Kidney epithelial cell (primary cell): Measurements from ENCODE around the gene RASA2. TPM values are rescaled to one million over a fixed set of nuclear protein-coding genes. Genes with fewer than 3 reads are reported as not detected.

Experiments
- DNase-seq: peaks from one replicate; pipeline ENCODE4 v3.0.0-alpha.2; 2010; ENCODE audit warnings: low read depth
- H3K27me3 ChIP-seq: 2 replicates; pipeline ENCODE4 v1.6.0; 2011; ENCODE audit warnings: low read length; ENCODE audit not compliant: control insufficient read depth, insufficient read depth
- H3K36me3 ChIP-seq: 2 replicates; pipeline ENCODE4 v1.5.1; 2011; ENCODE audit warnings: low read length; ENCODE audit not compliant: control insufficient read depth, insufficient read depth
- H3K4me3 ChIP-seq: 2 replicates; pipeline ENCODE4 v1.5.1; 2011; ENCODE audit warnings: low read depth, mild to moderate bottlenecking, control low read depth, low read length
- total RNA-seq: library from RNA; depleted of rRNA; stranded (reverse); fragments of >200 nt; gene quantifications from 2 replicates; pipeline ENCODE4 v1.2.3, GENCODE V29; 2015
- TF ChIP-seq, protein P1 (sequence below): IDR thresholded peaks from 2 replicates; pipeline ENCODE4 v1.5.1; 2011; ENCODE audit warnings: mild to moderate bottlenecking, moderate library complexity, low read length, control low read depth, inconsistent platforms; ENCODE audit not compliant: insufficient read depth, poor library complexity, severe bottlenecking

The RASA2 gene
- total RNA-seq, 1 donor from 2014 or later, result 16.8 TPM

DNA sequence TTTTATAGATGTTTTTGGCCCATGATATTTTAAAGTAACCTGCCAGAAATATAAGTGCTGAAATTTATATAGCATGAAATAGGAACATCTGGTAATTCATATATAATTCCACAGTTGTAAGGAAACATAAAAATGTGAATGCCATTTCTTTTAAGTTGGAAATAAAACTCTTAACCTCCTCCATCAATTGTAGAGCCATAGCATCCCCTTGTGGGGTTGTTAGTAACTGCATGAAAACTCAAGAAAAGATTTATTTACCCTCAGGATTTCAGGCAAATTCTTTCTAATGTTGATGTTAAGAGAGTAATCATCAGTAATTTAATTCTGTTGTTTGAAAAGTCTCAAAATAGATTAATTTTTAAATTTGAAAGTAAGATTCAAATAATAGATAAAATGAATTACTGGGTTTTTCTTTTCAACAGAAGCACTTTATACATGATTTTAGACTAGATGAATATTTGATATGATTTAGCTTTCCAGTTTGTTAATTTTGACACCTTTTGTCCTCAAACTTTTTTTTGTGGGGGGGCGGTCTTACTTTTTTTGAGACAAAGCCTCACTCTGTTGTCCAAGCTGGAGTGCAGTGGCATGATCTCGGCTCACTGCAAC lies 74.7 kb downstream of the RASA2 start:
- Histone ChIP-seq H3K36me3 (no peaks in the 10 kb centered on the region), H3K27me3 (no peaks in the 10 kb centered on the region), H3K4me3 (no peak overlapping the region)
- TF ChIP-seq, protein P1, sequence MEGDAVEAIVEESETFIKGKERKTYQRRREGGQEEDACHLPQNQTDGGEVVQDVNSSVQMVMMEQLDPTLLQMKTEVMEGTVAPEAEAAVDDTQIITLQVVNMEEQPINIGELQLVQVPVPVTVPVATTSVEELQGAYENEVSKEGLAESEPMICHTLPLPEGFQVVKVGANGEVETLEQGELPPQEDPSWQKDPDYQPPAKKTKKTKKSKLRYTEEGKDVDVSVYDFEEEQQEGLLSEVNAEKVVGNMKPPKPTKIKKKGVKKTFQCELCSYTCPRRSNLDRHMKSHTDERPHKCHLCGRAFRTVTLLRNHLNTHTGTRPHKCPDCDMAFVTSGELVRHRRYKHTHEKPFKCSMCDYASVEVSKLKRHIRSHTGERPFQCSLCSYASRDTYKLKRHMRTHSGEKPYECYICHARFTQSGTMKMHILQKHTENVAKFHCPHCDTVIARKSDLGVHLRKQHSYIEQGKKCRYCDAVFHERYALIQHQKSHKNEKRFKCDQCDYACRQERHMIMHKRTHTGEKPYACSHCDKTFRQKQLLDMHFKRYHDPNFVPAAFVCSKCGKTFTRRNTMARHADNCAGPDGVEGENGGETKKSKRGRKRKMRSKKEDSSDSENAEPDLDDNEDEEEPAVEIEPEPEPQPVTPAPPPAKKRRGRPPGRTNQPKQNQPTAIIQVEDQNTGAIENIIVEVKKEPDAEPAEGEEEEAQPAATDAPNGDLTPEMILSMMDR, result peak; percentile 91
- no peak for DNase-seq

DNA sequence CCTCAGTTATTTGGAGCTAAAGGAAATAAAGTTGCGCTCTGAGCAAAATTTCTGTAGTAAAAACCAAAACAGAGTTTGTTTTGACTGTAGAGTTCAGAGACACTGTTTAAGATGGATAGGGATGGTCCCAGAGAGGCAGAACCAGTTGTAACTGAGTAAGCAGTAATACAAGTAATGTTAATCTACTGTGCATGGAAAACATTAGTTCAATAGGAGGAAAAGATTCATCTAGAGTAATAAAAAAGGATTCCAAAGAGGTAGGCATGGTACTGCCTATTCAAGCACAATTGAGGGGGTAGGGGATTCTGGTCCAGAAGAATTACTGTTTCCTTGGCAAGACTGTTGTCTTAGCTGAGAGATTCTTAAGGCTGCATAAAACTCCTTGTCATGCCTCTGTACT lies 77.4 kb downstream of the RASA2 start:
- Histone ChIP-seq H3K27me3 (no peaks in the 10 kb centered on the region), H3K36me3 (no peaks in the 10 kb centered on the region), H3K4me3 (no peak overlapping the region)
- TF ChIP-seq, protein P1, result no peak
- no peak for DNase-seq

DNA sequence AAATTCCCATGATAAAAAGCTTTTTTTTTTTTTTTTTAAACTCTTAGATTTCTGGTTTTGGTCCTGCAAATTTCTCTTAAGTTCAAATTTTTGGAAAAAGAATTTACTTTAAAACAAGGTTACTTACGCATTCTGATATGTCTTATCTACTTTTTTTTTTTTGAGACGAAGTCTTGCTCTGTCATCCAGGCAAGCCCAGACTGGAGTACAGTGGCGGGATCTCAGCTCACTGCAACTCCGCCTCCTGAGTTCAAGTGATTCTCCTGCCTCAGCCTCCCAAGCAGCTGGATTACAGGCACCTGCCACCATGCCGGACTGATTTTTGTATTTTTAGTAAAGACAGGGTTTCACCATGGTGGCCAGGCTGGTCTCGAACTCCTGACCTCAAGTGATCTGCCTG lies 83.2 kb downstream of the RASA2 start:
- no peak for DNase-seq
- Histone ChIP-seq H3K36me3 (no peaks in the 10 kb centered on the region), H3K4me3 (no peak overlapping the region), H3K27me3 (no peaks in the 10 kb centered on the region)
- TF ChIP-seq, protein P1, result no peak

DNA sequence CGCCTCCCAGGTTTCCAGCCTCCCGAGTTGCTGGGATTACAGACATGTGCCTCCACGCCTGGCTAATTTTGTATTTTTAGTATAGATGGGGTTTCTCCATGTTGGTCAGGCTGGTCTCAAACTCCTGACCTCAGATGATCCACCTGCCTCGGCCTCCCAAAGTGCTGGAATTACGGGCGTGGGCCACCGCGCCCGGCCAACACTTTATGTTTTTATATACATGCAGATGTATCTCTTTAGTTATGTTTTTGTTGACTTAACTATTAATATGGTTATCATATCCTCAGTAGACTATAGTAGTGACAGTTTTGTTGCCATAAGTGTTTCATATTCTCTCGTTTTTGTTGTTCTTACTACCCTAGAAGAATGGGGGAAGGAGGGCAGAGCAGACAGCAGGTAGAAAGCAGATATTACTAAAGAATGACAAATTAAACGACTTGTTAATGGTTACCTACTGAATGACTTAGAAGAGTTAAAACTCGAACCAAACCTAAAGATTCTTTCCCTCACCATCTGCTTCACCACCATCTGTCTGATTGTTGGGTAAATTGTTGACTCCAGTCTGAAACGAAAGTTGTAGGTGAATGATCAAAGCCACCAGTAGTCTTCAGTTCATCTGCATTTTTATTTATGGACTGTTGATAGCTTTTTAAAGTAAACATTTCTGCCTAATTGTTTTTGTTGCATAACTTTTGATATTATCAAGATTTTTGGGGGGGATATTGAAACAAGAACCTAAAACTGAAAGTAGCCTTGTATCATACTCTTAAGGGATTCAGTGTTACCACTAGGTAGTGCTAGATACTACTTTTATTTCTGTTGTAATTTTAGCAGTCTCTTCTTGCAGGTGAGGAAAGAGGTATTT lies 89.3 kb downstream of the RASA2 start:
- no peaks in the 10 kb centered on the region for H3K36me3 ChIP-seq
- no peak for DNase-seq
- TF ChIP-seq, protein P1, result peak; percentile 51
- no peaks in the 10 kb centered on the region for H3K27me3 ChIP-seq
- no peak overlapping the region for H3K4me3 ChIP-seq

DNA sequence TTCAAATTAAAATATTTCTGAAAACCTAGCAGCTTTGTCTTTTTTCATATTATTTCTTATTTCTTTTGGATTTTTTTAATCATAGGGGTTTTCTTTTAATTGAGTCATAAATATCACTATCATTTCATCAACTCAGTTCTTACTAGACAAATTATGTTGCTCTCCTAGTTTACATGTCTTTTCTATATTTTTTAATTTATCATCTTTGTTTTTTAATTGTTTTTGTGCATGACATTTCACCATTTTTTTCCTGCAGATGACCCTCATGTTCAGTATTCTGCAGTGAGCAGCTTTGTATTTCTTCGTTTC lies 89.9 kb downstream of the RASA2 start:
- no peaks in the 10 kb centered on the region for H3K27me3 ChIP-seq
- no peak overlapping the region for H3K4me3 ChIP-seq
- H3K36me3 ChIP-seq, result no peaks in the 10 kb centered on the region
- no peak for DNase-seq
- TF ChIP-seq, protein P1, result no peak
